BLaER1 treated with 17β-estradiol and CSF1 and Interleukin-3, amounts not matched to agents 10 nM and 100 nM (cell line): Measurements from ENCODE around the gene NKD2.

Source experiments
- H3K27ac ChIP-seq, 11 experiments: shearing (Covaris generic); formaldehyde crosslinking; 2 replicates each; pipeline ENCODE4 v1.8.1; 2022
- H3K27me3 ChIP-seq, 11 experiments: shearing (Covaris generic); formaldehyde crosslinking; 2 replicates each; pipeline ENCODE4 v1.8.1; 2022
- H3K36me3 ChIP-seq, 11 experiments: shearing (Covaris generic); formaldehyde crosslinking; 2 replicates each; pipeline ENCODE4 v1.8.1; 2022
- H3K4me1 ChIP-seq, 10 experiments: shearing (Covaris generic); formaldehyde crosslinking; 2 replicates each; pipeline ENCODE4 v1.8.1; 2022
- H3K4me2 ChIP-seq, 11 experiments: shearing (Covaris generic); formaldehyde crosslinking; 2 replicates each; pipeline ENCODE4 v1.8.1; 2022
- H3K4me3 ChIP-seq, 10 experiments: shearing (Covaris generic); formaldehyde crosslinking; 2 replicates each; pipeline ENCODE4 v1.8.1; 2022
- H3K9ac ChIP-seq, 11 experiments: shearing (Covaris generic); formaldehyde crosslinking; 2 replicates each; pipeline ENCODE4 v1.8.1; 2022
- H3K9me3 ChIP-seq, 11 experiments: shearing (Covaris generic); formaldehyde crosslinking; replicated peaks in 1 of 11; 2 replicates each; pipeline ENCODE4 v1.8.1; 2022
- H4K20me1 ChIP-seq, 11 experiments: shearing (Covaris generic); formaldehyde crosslinking; 2 replicates each; pipeline ENCODE4 v1.8.1; 2022
- Cebpa-rat ChIP-seq, 11 experiments: shearing (Covaris generic); IDR thresholded peaks; 2 replicates each; pipeline ENCODE4 v1.8.1; 2022

NKD2 gene

GRCh38 chr5:1054018-1054798 is 45.6 kb downstream of the NKD2 start:
- peak overlapping the region in 9 of 11 experiments; percentile 19 to 57 (median 46); a peak in 12 of 22 replicates for H3K9ac ChIP-seq
- TF ChIP-seq Cebpa-rat (IDR thresholded peaks at IDR 0.05): no peak
- H3K4me2 ChIP-seq: peak overlapping the region; percentile 30 to 92 (median 78); a peak in 21 of 22 replicates
- H3K9me3 ChIP-seq: no peaks in the 10 kb centered on the region
- peaks cover 35 to 80% (median 77%) of the 10 kb centered on the region in 10 experiments for H3K4me1 ChIP-seq
- peaks cover 14 to 83% (median 43%) of the 10 kb centered on the region in 11 experiments; a peak in 20 of 22 replicates for H4K20me1 ChIP-seq
- H3K27ac ChIP-seq: peak overlapping the region in 9 of 11 experiments; percentile 41 to 64 (median 50); a peak in 16 of 22 replicates
- no peak overlapping the region for H3K4me3 ChIP-seq
- peaks cover 0 to 30% (median 3%) of the 10 kb centered on the region in 11 experiments; a peak in 7 of 22 replicates for H3K36me3 ChIP-seq
- peaks cover 0 to 23% (median 0%) of the 10 kb centered on the region in 11 experiments; a peak in 6 of 22 replicates for H3K27me3 ChIP-seq

- TF ChIP-seq Cebpa-rat (IDR thresholded peaks at IDR 0.05): no peak
- Histone ChIP-seq H3K4me3 (no peak overlapping the region), H4K20me1 (peaks cover 14 to 79% (median 43%) of the 10 kb centered on the region in 11 experiments; a peak in 20 of 22 replicates), H3K27ac (peak overlapping the region in 2 of 11 experiments; percentile 52 to 56; a peak in 4 of 22 replicates), H3K9me3 (no peaks in the 10 kb centered on the region), H3K36me3 (peaks cover 0 to 35% (median 3%) of the 10 kb centered on the region in 11 experiments; a peak in 7 of 22 replicates), H3K9ac (0 out of 22 replicates have a peak overlapping the region, but pooled peaks of 1 of the 11 experiments have one; percentile 57), H3K4me2 (peak overlapping the region in 10 of 11 experiments; percentile 62 to 92 (median 81); a peak in 20 of 22 replicates), H3K4me1 (peaks cover 35 to 71% (median 68%) of the 10 kb centered on the region in 10 experiments), H3K27me3 (peaks cover 0 to 23% (median 0%) of the 10 kb centered on the region in 11 experiments; a peak in 6 of 22 replicates)
These were observed 46.5 kb downstream of the NKD2 start for GRCh38 chr5:1054799-1055775.

GRCh38 chr5:1055896-1056610 is 47.5 kb downstream of the NKD2 start:
- peaks cover 0 to 13% (median 0%) of the 10 kb centered on the region in 11 experiments; a peak in 3 of 22 replicates for H3K27me3 ChIP-seq
- TF ChIP-seq Cebpa-rat (IDR thresholded peaks at IDR 0.05): no peak
- peak overlapping the region; percentile 22 to 92 (median 78); a peak in 19 of 22 replicates for H3K4me2 ChIP-seq
- H3K4me3 ChIP-seq: no peak overlapping the region
- H4K20me1 ChIP-seq: peaks cover 14 to 75% (median 38%) of the 10 kb centered on the region in 11 experiments; a peak in 20 of 22 replicates
- 0 out of 22 replicates have a peak overlapping the region, but pooled peaks of 2 of the 11 experiments have one; percentile 4 to 9 for H3K9ac ChIP-seq
- H3K27ac ChIP-seq: no peak overlapping the region
- H3K36me3 ChIP-seq: peaks cover 0 to 38% (median 3%) of the 10 kb centered on the region in 11 experiments; a peak in 7 of 22 replicates
- H3K4me1 ChIP-seq: peaks cover 30 to 62% (median 59%) of the 10 kb centered on the region in 10 experiments
- no peaks in the 10 kb centered on the region for H3K9me3 ChIP-seq

GRCh38 chr5:1056611-1057484 is 48.2 kb downstream of the NKD2 start:
- Histone ChIP-seq H3K9ac (no peak overlapping the region; a peak in 1 of 22 replicates), H3K27me3 (peaks cover 0 to 6% (median 0%) of the 10 kb centered on the region in 11 experiments; a peak in 2 of 22 replicates), H3K27ac (no peak overlapping the region), H4K20me1 (peaks cover 14 to 67% (median 37%) of the 10 kb centered on the region in 11 experiments; a peak in 20 of 22 replicates), H3K4me2 (peak overlapping the region in 5 of 11 experiments; percentile 72 to 92 (median 84); a peak in 6 of 22 replicates), H3K9me3 (no peaks in the 10 kb centered on the region), H3K4me1 (peaks cover 30 to 54% (median 51%) of the 10 kb centered on the region in 10 experiments), H3K4me3 (no peak overlapping the region), H3K36me3 (peaks cover 0 to 38% (median 4%) of the 10 kb centered on the region in 11 experiments; a peak in 8 of 22 replicates)
- TF ChIP-seq Cebpa-rat (IDR thresholded peaks at IDR 0.05): no peak

- no peak overlapping the region for H3K4me2 ChIP-seq
- peaks cover 0 to 5% (median 0%) of the 10 kb centered on the region in 11 experiments; a peak in 1 of 22 replicates for H3K27me3 ChIP-seq
- H3K4me3 ChIP-seq: no peak overlapping the region
- peaks cover 14 to 60% (median 30%) of the 10 kb centered on the region in 11 experiments; a peak in 20 of 22 replicates for H4K20me1 ChIP-seq
- H3K27ac ChIP-seq: no peak overlapping the region
- no peaks in the 10 kb centered on the region for H3K9me3 ChIP-seq
- no peak overlapping the region for H3K9ac ChIP-seq
- peaks cover 0 to 36% (median 4%) of the 10 kb centered on the region in 11 experiments; a peak in 8 of 22 replicates for H3K36me3 ChIP-seq
- H3K4me1 ChIP-seq: peaks cover 30 to 46% (median 43%) of the 10 kb centered on the region in 10 experiments
- no peak for TF ChIP-seq Cebpa-rat (IDR thresholded peaks at IDR 0.05)
These were observed 49.0 kb downstream of the NKD2 start for GRCh38 chr5:1057485-1058082.

- no peak overlapping the region for H3K4me3 ChIP-seq
- no peaks in the 10 kb centered on the region for H3K9me3 ChIP-seq
- H4K20me1 ChIP-seq: peaks cover 8 to 57% (median 23%) of the 10 kb centered on the region in 11 experiments; a peak in 20 of 22 replicates
- peaks cover 0 to 39% (median 4%) of the 10 kb centered on the region in 11 experiments; a peak in 9 of 22 replicates for H3K36me3 ChIP-seq
- H3K4me2 ChIP-seq: no peak overlapping the region
- H3K27ac ChIP-seq: no peak overlapping the region
- TF ChIP-seq Cebpa-rat (IDR thresholded peaks at IDR 0.05): no peak
- H3K4me1 ChIP-seq: peaks cover 24 to 39% (median 36%) of the 10 kb centered on the region in 10 experiments
- H3K27me3 ChIP-seq: peaks cover 0 to 5% (median 0%) of the 10 kb centered on the region in 11 experiments; a peak in 1 of 22 replicates
- no peak overlapping the region for H3K9ac ChIP-seq
These were observed 49.7 kb downstream of the NKD2 start for GRCh38 chr5:1058083-1058945.
